ENCODE data around the gene TRPM5. TPM values are rescaled to one million over a fixed set of nuclear protein-coding genes. Genes with fewer than 3 reads are reported as not detected.

The TRPM5 gene
- total RNA-seq, 2 experiments from 2014 or later = not detected

DNA sequence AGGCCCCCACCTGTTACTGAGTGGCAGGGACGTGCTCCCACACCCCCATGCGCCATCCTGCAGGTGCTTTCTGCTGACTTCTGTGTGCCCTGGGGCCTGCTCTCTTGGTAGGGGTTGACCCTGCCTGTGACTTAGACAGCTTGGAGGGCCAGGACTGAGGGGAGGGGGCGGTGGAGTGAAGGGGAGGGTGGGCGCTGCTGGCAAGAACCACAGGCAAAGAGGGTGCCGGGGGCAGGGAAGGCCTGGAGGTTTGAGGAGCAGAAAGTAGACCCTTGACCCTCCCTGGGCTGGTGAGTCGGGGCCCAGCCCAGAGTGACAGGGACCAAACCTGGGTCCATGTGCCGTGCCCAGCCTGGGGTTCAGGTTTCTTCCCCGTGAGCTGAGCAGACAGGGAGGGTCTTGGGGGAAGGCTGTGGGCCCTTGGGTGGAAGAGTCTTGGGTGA lies 18.2 kb upstream of the TRPM5 start:
- CTCF ChIA-PET = no interaction called here
- DNase-seq = no peak
- Mint-ChIP-seq H3K9me3 (no peaks in the 10 kb centered on the region), H3K4me3 (no peak overlapping the region), H3K36me3 (ENCODE audit: low read depth) (no peaks in the 10 kb centered on the region), H3K4me1 (ENCODE audit: low read depth) (peaks cover 57% of the 10 kb centered on the region), H3K27ac (no peak overlapping the region), H3K27me3 (no peaks in the 10 kb centered on the region)
- intact Hi-C loops (cut with micrococcal nuclease) = no loop called here
- POLR2A ChIA-PET = interaction anchor here (1.0 kb wide), 1 partner anchor 70 kb away, joined by 3 read pairs; no protein-coding TSS in a partner anchor
- ATAC-seq = no peak
- TF ChIP-seq, protein P1, sequence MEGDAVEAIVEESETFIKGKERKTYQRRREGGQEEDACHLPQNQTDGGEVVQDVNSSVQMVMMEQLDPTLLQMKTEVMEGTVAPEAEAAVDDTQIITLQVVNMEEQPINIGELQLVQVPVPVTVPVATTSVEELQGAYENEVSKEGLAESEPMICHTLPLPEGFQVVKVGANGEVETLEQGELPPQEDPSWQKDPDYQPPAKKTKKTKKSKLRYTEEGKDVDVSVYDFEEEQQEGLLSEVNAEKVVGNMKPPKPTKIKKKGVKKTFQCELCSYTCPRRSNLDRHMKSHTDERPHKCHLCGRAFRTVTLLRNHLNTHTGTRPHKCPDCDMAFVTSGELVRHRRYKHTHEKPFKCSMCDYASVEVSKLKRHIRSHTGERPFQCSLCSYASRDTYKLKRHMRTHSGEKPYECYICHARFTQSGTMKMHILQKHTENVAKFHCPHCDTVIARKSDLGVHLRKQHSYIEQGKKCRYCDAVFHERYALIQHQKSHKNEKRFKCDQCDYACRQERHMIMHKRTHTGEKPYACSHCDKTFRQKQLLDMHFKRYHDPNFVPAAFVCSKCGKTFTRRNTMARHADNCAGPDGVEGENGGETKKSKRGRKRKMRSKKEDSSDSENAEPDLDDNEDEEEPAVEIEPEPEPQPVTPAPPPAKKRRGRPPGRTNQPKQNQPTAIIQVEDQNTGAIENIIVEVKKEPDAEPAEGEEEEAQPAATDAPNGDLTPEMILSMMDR (IDR thresholded peaks at IDR 0.05) = no peak

DNA sequence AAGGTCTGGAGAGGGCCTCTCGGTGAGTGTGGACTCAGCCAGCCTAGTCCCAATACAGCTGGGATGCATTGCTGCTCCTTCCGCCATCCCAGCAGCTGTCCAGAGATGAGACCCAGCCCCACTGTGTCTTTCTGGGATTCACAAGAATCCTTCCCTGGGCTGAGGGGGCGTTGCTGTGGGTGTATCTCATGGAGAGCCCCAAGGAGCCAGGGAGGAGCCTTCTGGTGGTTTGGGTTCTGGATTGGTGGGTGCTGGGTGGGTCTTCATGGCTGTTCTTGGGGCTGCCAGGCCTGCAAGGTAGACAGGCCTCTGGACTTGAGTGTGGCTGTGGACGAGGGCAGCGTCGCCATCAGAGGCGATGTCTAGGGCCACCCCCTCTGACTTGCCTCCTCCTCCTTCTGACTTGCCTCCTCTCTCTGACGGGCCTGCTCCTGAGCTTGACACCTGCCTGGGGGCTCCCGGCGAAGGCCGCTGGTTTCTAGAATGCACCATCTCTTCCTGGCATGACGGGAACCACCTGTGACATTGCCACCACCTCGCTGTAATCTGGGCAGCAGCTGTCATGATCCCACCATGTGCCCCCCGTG lies 17.7 kb upstream of the TRPM5 start:
- no peak for ATAC-seq
- Mint-ChIP-seq H3K27ac (no peak overlapping the region), H3K9me3 (no peaks in the 10 kb centered on the region), H3K4me1 (ENCODE audit: low read depth) (peaks cover 52% of the 10 kb centered on the region), H3K4me3 (no peak overlapping the region), H3K36me3 (ENCODE audit: low read depth) (no peaks in the 10 kb centered on the region), H3K27me3 (no peaks in the 10 kb centered on the region)
- TF ChIP-seq, protein P1 (IDR thresholded peaks at IDR 0.05) = no peak
- POLR2A ChIA-PET = interaction anchor here (1.0 kb wide), 1 partner anchor 70 kb away, joined by 3 read pairs; no protein-coding TSS in a partner anchor
- CTCF ChIA-PET = no interaction called here
- intact Hi-C loops (cut with micrococcal nuclease) = no loop called here
- DNase-seq = no peak

DNA sequence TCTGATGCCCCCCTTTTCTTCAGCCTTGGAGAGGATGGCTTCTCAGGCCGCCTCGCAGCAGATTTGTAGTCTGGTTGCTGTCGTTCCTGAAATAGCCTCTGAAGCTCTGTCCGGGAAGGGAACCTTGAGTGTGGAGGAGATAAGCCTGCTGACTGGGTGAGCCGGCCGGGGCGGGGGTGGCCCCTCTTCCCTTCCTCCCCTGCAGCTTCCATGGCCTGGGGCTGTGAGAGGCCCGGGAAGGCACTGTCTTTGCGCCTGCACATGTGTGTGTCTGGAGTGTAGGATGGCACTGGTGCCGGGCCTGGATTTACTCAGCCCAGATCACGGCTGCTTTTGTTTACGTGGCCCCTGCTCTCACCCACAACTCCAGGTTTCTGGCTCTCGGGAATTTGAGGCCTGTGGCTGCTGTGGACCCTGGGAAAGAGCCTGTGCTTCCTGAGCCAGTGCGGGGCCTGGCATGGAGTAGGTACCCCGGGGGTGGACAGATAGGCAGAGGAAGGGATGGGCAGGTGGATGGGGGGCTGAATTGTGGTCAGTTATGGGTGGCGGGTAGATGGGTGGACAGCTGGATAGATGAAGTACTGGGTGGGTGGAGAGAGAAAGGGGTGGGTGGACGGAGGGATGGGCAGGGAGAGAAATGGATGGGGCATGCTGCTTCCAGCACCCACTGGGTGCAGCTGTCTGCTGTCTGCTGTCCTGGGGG lies 17.1 kb upstream of the TRPM5 start:
- H3K27ac Mint-ChIP-seq = no peak overlapping the region
- POLR2A ChIA-PET = interaction anchor here (1.0 kb wide), 1 partner anchor 71 kb away, joined by 3 read pairs; no protein-coding TSS in a partner anchor
- H3K4me3 Mint-ChIP-seq = no peak overlapping the region
- CTCF ChIA-PET = no interaction called here
- H3K27me3 Mint-ChIP-seq = no peaks in the 10 kb centered on the region
- DNase-seq (no peak), ATAC-seq (no peak)
- no peaks in the 10 kb centered on the region for H3K9me3 Mint-ChIP-seq
- H3K4me1 Mint-ChIP-seq (ENCODE audit: low read depth) = peaks cover 46% of the 10 kb centered on the region
- intact Hi-C loops (cut with micrococcal nuclease) = no loop called here
- TF ChIP-seq, protein P1 (IDR thresholded peaks at IDR 0.05) = no peak
- no peaks in the 10 kb centered on the region for H3K36me3 Mint-ChIP-seq (ENCODE audit: low read depth)

DNA sequence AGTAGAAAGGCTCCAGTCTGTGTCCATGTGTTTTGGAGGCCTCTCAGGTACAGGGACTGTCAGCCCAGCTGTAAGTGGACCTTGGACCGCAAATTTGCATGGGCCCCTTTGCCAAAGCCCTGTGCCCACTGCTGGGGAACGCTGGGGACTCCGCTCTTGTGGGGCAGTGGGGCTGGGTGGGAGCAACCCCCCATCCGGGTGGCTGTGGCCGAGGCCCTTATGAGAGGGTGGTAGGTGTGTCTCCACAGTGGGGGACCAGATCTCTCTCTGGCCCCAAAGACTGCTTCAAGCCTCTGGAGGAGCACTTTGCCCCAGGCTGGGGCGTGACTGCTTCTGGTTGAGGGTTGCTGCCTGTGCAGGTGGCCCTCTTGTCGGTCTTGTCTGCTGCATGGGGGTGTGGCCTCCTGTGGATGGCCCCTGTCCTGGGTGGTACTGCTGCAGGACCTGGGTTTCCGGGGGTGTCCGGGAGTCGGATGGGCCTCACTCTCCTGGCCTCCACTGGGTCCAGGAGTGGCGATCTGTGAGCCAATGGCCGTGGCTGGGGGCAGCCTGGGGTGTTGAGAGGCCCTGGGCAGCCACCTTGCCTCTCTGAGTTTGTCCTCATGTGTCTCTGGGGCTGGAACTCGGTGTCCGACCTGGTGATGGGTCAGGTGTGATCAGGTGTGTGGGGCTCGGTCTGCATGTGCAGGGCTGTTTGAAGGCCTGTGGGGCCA lies 16.4 kb upstream of the TRPM5 start:
- POLR2A ChIA-PET = no interaction called here

More for the DNA sequence above, 16.4 kb upstream of the TRPM5 start:
- Mint-ChIP-seq H3K27ac (no peak overlapping the region), H3K4me1 (ENCODE audit: low read depth) (peaks cover 39% of the 10 kb centered on the region), H3K27me3 (no peaks in the 10 kb centered on the region), H3K4me3 (no peak overlapping the region), H3K36me3 (ENCODE audit: low read depth) (no peaks in the 10 kb centered on the region), H3K9me3 (no peaks in the 10 kb centered on the region)
- CTCF ChIA-PET = no interaction called here
- intact Hi-C loops (cut with micrococcal nuclease) = no loop called here
- DNase-seq (no peak), ATAC-seq (no peak)
- TF ChIP-seq, protein P1 (IDR thresholded peaks at IDR 0.05) = no peak

Measured in activated CD8-positive, alpha-beta T cell treated with anti-CD3 and anti-CD28 coated beads for 36 hours (primary cell).